SK-N-SH (cell line): Measurements from ENCODE around the gene MRPL52. TPM values are rescaled to one million over a fixed set of nuclear protein-coding genes. Genes with fewer than 3 reads are reported as not detected.
"Not testable (repeated sequence)": the region's sequence is repeated elsewhere in the genome, so short reads cannot be mapped to it uniquely, and the experiment has no call there.

Experiments
- CTCF ChIA-PET: fragments of 300-600, 350-600 bp; formaldehyde crosslinking; extraction: SDS; loops from one replicate; lab custom pipeline; 2021; lab: Yijun Ruan, JAX
- POLR2A ChIA-PET: fragments of 350-600 bp; sonication (Branson Sonifier 250); formaldehyde crosslinking; extraction: SDS; loops from one replicate; lab custom pipeline; 2020; ENCODE audit warnings: antibody characterized with exemption, inconsistent platforms; lab: Yijun Ruan, JAX
- DNase-seq: peaks from one replicate; pipeline ENCODE4 v3.0.0; 2012
- H2AFZ ChIP-seq: fragments of 200-600 bp; sonication (generic); 2 replicates; pipeline ENCODE4 v1.8.1; 2016; ENCODE audit warnings: antibody characterized with exemption, mild to moderate bottlenecking, low read depth
- H3F3A ChIP-seq: fragments of 200-600 bp; sonication (generic); replicated peaks from 2 replicates; pipeline ENCODE3; 2016; ENCODE audit warnings: antibody characterized with exemption, mild to moderate bottlenecking; ENCODE audit not compliant: insufficient read depth
- H3K27ac ChIP-seq, 2 experiments: fragments of 200-500 bp in 1 of 2; fragments of 200-600 bp in 1 of 2; sonication (Bioruptor generic) in 1 of 2; sonication (generic), shearing (Covaris generic) in 1 of 2; 2 replicates each; pipeline versions ENCODE4 v1.5.1 to v1.6.1; 2014 to 2016; ENCODE audit warnings: low read depth in 2 of 2, inconsistent platforms in 1 of 2, low read length in 1 of 2, mild to moderate bottlenecking in 1 of 2, mixed read lengths in 1 of 2
- H3K27me3 ChIP-seq: fragments of 200-600 bp; sonication (generic), shearing (Covaris generic); 2 replicates; pipeline ENCODE4 v1.6.1; 2016; ENCODE audit warnings: mixed run types; ENCODE audit not compliant: insufficient read depth
- H3K36me3 ChIP-seq, 2 experiments: fragments of 200-500 bp in 1 of 2; fragments of 200-600 bp in 1 of 2; sonication (Bioruptor generic) in 1 of 2; sonication (generic) in 1 of 2; replicated peaks in 1 of 2; 2 replicates each; pipeline versions ENCODE3 to v1.5.1; 2014 to 2016; ENCODE audit warnings: low read length in 1 of 2, mild to moderate bottlenecking in 1 of 2; ENCODE audit not compliant: insufficient read depth in 2 of 2, control insufficient read depth in 1 of 2
- H3K4me1 ChIP-seq, 2 experiments: fragments of 200-500 bp in 1 of 2; fragments of 200-600 bp in 1 of 2; sonication (Bioruptor generic) in 1 of 2; sonication (generic), shearing (Covaris generic) in 1 of 2; 2 replicates each; pipeline versions ENCODE4 v1.5.1 to v1.6.1; 2014 to 2016; ENCODE audit warnings: low read depth in 1 of 2, low read length in 1 of 2, mixed run types in 1 of 2; ENCODE audit not compliant: insufficient read depth in 2 of 2, control insufficient read depth in 1 of 2
- H3K4me2 ChIP-seq: fragments of 200-600 bp; sonication (generic), shearing (Covaris generic); 2 replicates; pipeline ENCODE4 v1.6.1; 2017; ENCODE audit warnings: mixed run types
- H3K4me3 ChIP-seq, 2 experiments: fragments of 200-500 bp in 1 of 2; fragments of 200-600 bp in 1 of 2; sonication (Bioruptor generic) in 1 of 2; sonication (generic), shearing (Covaris generic) in 1 of 2; 2 replicates each; pipeline versions ENCODE4 v1.5.1 to v1.8.1; 2014 to 2016; ENCODE audit warnings: low read depth in 2 of 2, inconsistent platforms in 1 of 2, low read length in 1 of 2, mild to moderate bottlenecking in 1 of 2, mixed read lengths in 1 of 2, moderate library complexity in 1 of 2
- H3K79me2 ChIP-seq: fragments of 200-600 bp; sonication (generic); 2 replicates; pipeline ENCODE4 v1.8.1; 2017; ENCODE audit warnings: mild to moderate bottlenecking; ENCODE audit not compliant: insufficient read depth
- H3K9ac ChIP-seq: fragments of 200-600 bp; sonication (generic); 2 replicates; pipeline ENCODE4 v1.6.1; 2017; ENCODE audit warnings: mixed run types
- H3K9me2 ChIP-seq: fragments of 200-600 bp; sonication (generic); 2 replicates; pipeline ENCODE4 v1.6.1; 2017; ENCODE audit warnings: mixed run types
- H3K9me3 ChIP-seq: fragments of 200-600 bp; sonication (generic); 2 replicates; pipeline ENCODE4 v1.6.1; 2017; ENCODE audit warnings: mixed run types, mild to moderate bottlenecking, moderate library complexity
- H4K20me1 ChIP-seq: fragments of 200-600 bp; sonication (generic); 2 replicates; pipeline ENCODE4 v1.6.1; 2017; ENCODE audit warnings: mild to moderate bottlenecking, mixed run types; ENCODE audit not compliant: insufficient read depth
- CTCF ChIP-seq: fragments of 200-600 bp; sonication (generic); IDR thresholded peaks from 2 replicates; pipeline ENCODE4 v1.6.1; 2017; ENCODE audit warnings: antibody characterized with exemption, mild to moderate bottlenecking, moderate library complexity
- EP300 ChIP-seq, 2 experiments: IDR thresholded peaks; 2 replicates each; pipeline versions ENCODE4 v1.4.0 to v1.6.1; 2012; ENCODE audit warnings: borderline replicate concordance in 1 of 2, low read depth in 1 of 2, low read length in 1 of 2
- MEF2A ChIP-seq: IDR thresholded peaks from 2 replicates; pipeline ENCODE4 v1.4.0; 2012; ENCODE audit warnings: low read depth, borderline replicate concordance
- REST ChIP-seq: IDR thresholded peaks from 2 replicates; pipeline ENCODE4 v1.6.1; 2012; ENCODE audit warnings: mild to moderate bottlenecking, low read depth, low read length, moderate library complexity
- RXRA ChIP-seq: IDR thresholded peaks from 2 replicates; pipeline ENCODE4 v1.4.0; 2012; ENCODE audit warnings: low read depth, mild to moderate bottlenecking, borderline replicate concordance
- TCF12 ChIP-seq: IDR thresholded peaks from 2 replicates; pipeline ENCODE4 v1.4.0; 2012
- TEAD4 ChIP-seq: IDR thresholded peaks from 2 replicates; pipeline ENCODE4 v1.4.0; 2012; ENCODE audit warnings: mild to moderate bottlenecking, borderline replicate concordance; ENCODE audit not compliant: insufficient read depth
- USF1 ChIP-seq: IDR thresholded peaks from 2 replicates; pipeline ENCODE4 v1.4.0; 2012; ENCODE audit warnings: low read depth, borderline replicate concordance
- WGBS: methylation state at CpG from one replicate; pipeline ENCODE4 v1.1.6; 2017; ENCODE audit warnings: low lambda C conversion rate; 5-methylcytosine and 5-hydroxymethylcytosine counted together
- polyA plus RNA-seq, 3 experiments: library from polyadenylated mRNA; depleted of rRNA; stranded (reverse); fragments of >200 nt; gene quantifications; 2 replicates each; pipeline ENCODE4 v1.2.3, GENCODE V29; 2012

The MRPL52 gene
- polyA plus RNA-seq, 1 of the 3 experiments (the other 2 are of a cell fraction), result 116 TPM

- TF ChIP-seq REST (no peak), CTCF (no peak), USF1 (no peak), TCF12 (peak; percentile 21; the same call in 1 of the 2 replicates), EP300 (IDR thresholded peaks at IDR 0.05; ENCODE audit: borderline replicate concordance in 1 of 2, low read depth in 1 of 2, low read length in 1 of 2) (no peak; a peak in 1 of 4 replicates), TEAD4 (no peak), MEF2A (no peak), RXRA (no peak)
Measured at GRCh38 chr14:22850944-22851764, 21.5 kb downstream of the MRPL52 start (continued).

DNA sequence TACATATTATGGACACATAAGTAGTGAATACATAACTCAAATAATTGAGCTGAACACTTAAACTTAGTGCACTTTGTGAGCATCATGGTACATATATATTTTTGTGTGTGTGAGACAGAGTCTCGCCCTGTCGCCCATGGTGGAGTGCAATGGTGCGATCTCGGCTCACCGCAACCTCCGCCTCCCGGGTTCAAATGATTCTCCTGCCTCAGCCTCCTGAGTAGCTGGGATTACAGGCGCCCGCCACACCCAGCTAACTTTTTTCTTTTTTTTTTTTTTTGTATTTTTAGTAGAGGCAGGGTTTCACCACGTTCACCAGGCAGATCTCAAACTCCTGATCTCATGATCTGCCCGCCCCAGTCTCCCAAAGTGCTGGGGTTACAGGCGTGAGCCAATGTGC, 22.5 kb downstream of the MRPL52 start:
- POLR2A ChIA-PET, result interaction anchor here (0.6 to 1.1 kb wide), 2 partner anchors 29 to 157 kb away, joined by 5 to 7 read pairs; no protein-coding TSS in a partner anchor
- peak overlapping the region in 1 of 2 experiments; percentile 90; a peak in 2 of 4 replicates for H3K27ac ChIP-seq
- H2AFZ ChIP-seq, result peak overlapping the region; percentile 98; the same call in 1 of the 2 replicates
- H3K27me3 ChIP-seq, H3K4me3 ChIP-seq, H3K9me3 ChIP-seq, H3K4me2 ChIP-seq, H3K9me2 ChIP-seq, H3K9ac ChIP-seq, H3K36me3 ChIP-seq, H4K20me1 ChIP-seq, H3K79me2 ChIP-seq, DNase-seq: not testable (repeated sequence)
- CTCF ChIA-PET, result interaction anchor here (0.7 to 18.5 kb wide), 39 partner anchors 11 to 464 kb away, joined by 3 to 472 read pairs (median 5); partner anchors contain the start of genes LRP10, MMP14, MRPL52 and OXA1L
- 85% methylated on average over 12 of the region's 12 CpGs for WGBS
- H3F3A ChIP-seq, result peaks cover 18% of the 10 kb centered on the region
- peaks cover 31 to 36% of the 10 kb centered on the region in 2 experiments for H3K4me1 ChIP-seq
